ENCODE data around the gene GCN1. TPM values are rescaled to one million over a fixed set of nuclear protein-coding genes. Genes with fewer than 3 reads are reported as not detected.

The GCN1 gene
- total and polyA plus RNA-seq, 10 of the 15 experiments (the other 5 are each of a cell fraction or from before 2014, with no cell fraction given), result 10.8 to 150 (median 58.3) TPM

- TF ChIP-seq RAD51 (IDR thresholded peaks at IDR 0.05), result peak; percentile 85
- TF ChIP-seq EZH2 (IDR thresholded peaks at IDR 0.05; ENCODE audit: borderline replicate concordance, control insufficient read depth, low read depth, low read length), result no peak
- TF ChIP-seq MTA3 (IDR thresholded peaks at IDR 0.05; ENCODE audit: borderline replicate concordance, low read length), result no peak
- TF ChIP-seq IKZF2 (IDR thresholded peaks at IDR 0.05), result no peak
- TF ChIP-seq PML (IDR thresholded peaks at IDR 0.05; ENCODE audit: low read length), result no peak
- no peak for TF ChIP-seq USF1 (IDR thresholded peaks at IDR 0.05; ENCODE audit: borderline replicate concordance, extremely low read length, insufficient read depth, low read depth, low read length)
- TF ChIP-seq CEBPB (IDR thresholded peaks at IDR 0.05; ENCODE audit: borderline replicate concordance in 1 of 2, low read depth in 2 of 2, low read length in 2 of 2), result no peak
- no peak for TF ChIP-seq HCFC1 (IDR thresholded peaks at IDR 0.05; ENCODE audit: low read length)
- TF ChIP-seq NBN (IDR thresholded peaks at IDR 0.05), result no peak
- TF ChIP-seq BMI1 (IDR thresholded peaks at IDR 0.05; ENCODE audit: borderline replicate concordance), result no peak
- no peak for TF ChIP-seq HDAC6 (IDR thresholded peaks at IDR 0.05; ENCODE audit: unreplicated experiment)
- no peak for TF ChIP-seq TCF3 (IDR thresholded peaks at IDR 0.05; ENCODE audit: borderline replicate concordance, insufficient read depth, low read depth, low read length)
- no peak for TF ChIP-seq CREM (IDR thresholded peaks at IDR 0.05; ENCODE audit: low read depth)
- TF ChIP-seq GABPA (IDR thresholded peaks at IDR 0.05; ENCODE audit: low read depth), result no peak
Measured at GRCh38 chr12:120175062-120175461, 19.5 kb downstream of the GCN1 start (continued).

GRCh38 chr12:120172053-120172452 is 22.5 kb downstream of the GCN1 start:
- CTCF ChIA-PET, result interaction anchor here (1.3 to 7.5 kb wide), 2 partner anchors 29 to 94 kb away, joined by 3 to 27 read pairs; partner anchors contain the start of gene RPLP0
- TF ChIP-seq MYC (IDR thresholded peaks at IDR 0.05; ENCODE audit: insufficient read depth, insufficient read length, insufficient replicate concordance, low read length, severe bottlenecking), result no peak
- TF ChIP-seq MYB (IDR thresholded peaks at IDR 0.05; ENCODE audit: borderline replicate concordance, low read depth, low read length), result no peak
- TF ChIP-seq PKNOX1 (IDR thresholded peaks at IDR 0.05), result no peak
- no peak for TF ChIP-seq CEBPB (IDR thresholded peaks at IDR 0.05; ENCODE audit: borderline replicate concordance in 1 of 2, low read depth in 2 of 2, low read length in 2 of 2)
- no peak for TF ChIP-seq NR2F1 (conservative IDR thresholded peaks at IDR 0.05)
- TF ChIP-seq USF1 (IDR thresholded peaks at IDR 0.05; ENCODE audit: borderline replicate concordance, extremely low read length, insufficient read depth, low read depth, low read length), result no peak
- no peak for TF ChIP-seq LARP7 (IDR thresholded peaks at IDR 0.05)
- no peak for TF ChIP-seq BCL11A (IDR thresholded peaks at IDR 0.05; ENCODE audit: low read depth, low read length)
- no peak for TF ChIP-seq TAF1 (IDR thresholded peaks at IDR 0.05; ENCODE audit: borderline replicate concordance, low read depth, low read length)
- no peak for TF ChIP-seq SMAD1 (IDR thresholded peaks at IDR 0.05; ENCODE audit: low read depth, partially characterized antibody)
- TF ChIP-seq SRF (IDR thresholded peaks at IDR 0.05; ENCODE audit: low read depth in 2 of 2, low read length in 2 of 2), result no peak

More at GRCh38 chr12:120172053-120172452, 22.5 kb downstream of the GCN1 start:
- DNase-seq (ENCODE audit: low read depth, low spot score), result no peak
- H3K4me3 ChIP-seq, result no peak overlapping the region
- H4K20me1 ChIP-seq (ENCODE audit: control insufficient read depth, insufficient read depth), result no peaks in the 10 kb centered on the region
- no TSS peak for BruUV-seq (replicated peaks)
- ChIA-PET POLR2A (interaction anchor here (0.5 to 1.2 kb wide), 3 partner anchors 15 to 52 kb away, joined by 3 to 4 read pairs (median 3); partner anchors contain the start of gene RPLP0), RAD21 (ENCODE audit: unreplicated experiment) (interaction anchor here (1.1 kb wide), 1 partner anchor 29 kb away, joined by 3 read pairs; the partner anchor contains the start of gene RPLP0), SMC1A (ENCODE audit: uncharacterized antibody, unreplicated experiment) (interaction anchor here (1.2 to 2.6 kb wide), 3 partner anchors 40 to 1113 kb away, joined by 3 to 6 read pairs (median 4); no protein-coding TSS in a partner anchor)
- peaks cover 16% of the 10 kb centered on the region for H3K4me1 ChIP-seq (ENCODE audit: control insufficient read depth, insufficient read depth, low read length)
- H3K27me3 ChIP-seq (replicated peaks in 1 of 2; ENCODE audit: control insufficient read depth in 2 of 2, insufficient read depth in 2 of 2, low read length in 1 of 2), result no peaks in the 10 kb centered on the region
- H3K36me3 ChIP-seq (ENCODE audit: control insufficient read depth in 2 of 2, insufficient read depth in 2 of 2, low read length in 1 of 2), result peaks cover 30 to 41% of the 10 kb centered on the region in 2 experiments
- 98% methylated on average over 3 of the region's 3 CpGs for WGBS (ENCODE audit: insufficient coverage, insufficient replicate concordance, low lambda C conversion rate, missing lambda C conversion rate)
- no peak overlapping the region for H2AFZ ChIP-seq (ENCODE audit: control insufficient read depth, low read depth, low read length)
- H3K9me3 ChIP-seq (replicated peaks; ENCODE audit: control insufficient read depth, insufficient read depth, low read length), result no peaks in the 10 kb centered on the region
- FAIRE-seq, result no peak
- H3K4me2 ChIP-seq (ENCODE audit: control insufficient read depth, insufficient read depth), result no peak overlapping the region
- H3K27ac ChIP-seq (ENCODE audit: control insufficient read depth, insufficient read depth), result no peak overlapping the region
- intact Hi-C loops (cut with micrococcal nuclease; ENCODE audit: unreplicated experiment) (no loop called here), in situ Hi-C loops (cut with MboI) (no loop called here)
- no peak for ATAC-seq
- no peak overlapping the region for H3K9ac ChIP-seq (ENCODE audit: control insufficient read depth, insufficient read depth, low read length)
- H3K79me2 ChIP-seq (ENCODE audit: control insufficient read depth, insufficient read depth, low read length), result no peaks in the 10 kb centered on the region
